ENCODE data around the gene PDX1.

Gene PDX1

GRCh38 chr13:27923794-27924528 lies 4.2 kb downstream of the PDX1 start:
- H3K27ac ChIP-seq: no peak overlapping the region
- TF ChIP-seq ZFX (IDR thresholded peaks at IDR 0.05): no peak

DNA sequence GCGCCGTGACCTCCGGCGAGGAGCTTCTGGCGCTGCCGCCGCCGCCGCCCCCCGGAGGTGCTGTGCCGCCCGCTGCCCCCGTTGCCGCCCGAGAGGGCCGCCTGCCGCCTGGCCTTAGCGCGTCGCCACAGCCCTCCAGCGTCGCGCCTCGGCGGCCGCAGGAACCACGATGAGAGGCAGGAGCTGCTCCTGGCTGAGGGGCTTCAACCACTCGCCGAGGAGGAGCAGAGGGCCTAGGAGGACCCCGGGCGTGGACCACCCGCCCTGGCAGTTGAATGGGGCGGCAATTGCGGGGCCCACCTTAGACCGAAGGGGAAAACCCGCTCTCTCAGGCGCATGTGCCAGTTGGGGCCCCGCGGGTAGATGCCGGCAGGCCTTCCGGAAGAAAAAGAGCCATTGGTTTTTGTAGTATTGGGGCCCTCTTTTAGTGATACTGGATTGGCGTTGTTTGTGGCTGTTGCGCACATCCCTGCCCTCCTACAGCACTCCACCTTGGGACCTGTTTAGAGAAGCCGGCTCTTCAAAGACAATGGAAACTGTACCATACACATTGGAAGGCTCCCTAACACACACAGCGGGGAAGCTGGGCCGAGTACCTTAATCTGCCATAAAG lies 4.8 kb downstream of the PDX1 start:
- H3K27ac ChIP-seq: no peak overlapping the region
- no peak for TF ChIP-seq ZFX (IDR thresholded peaks at IDR 0.05)
- TF ChIP-seq CTCF (conservative IDR thresholded peaks at IDR 0.05): no peak

- TF ChIP-seq CTCF (conservative IDR thresholded peaks at IDR 0.05) (no peak), ZFX (IDR thresholded peaks at IDR 0.05) (no peak)
- no peak overlapping the region for H3K27ac ChIP-seq
Measured at GRCh38 chr13:27925220-27925991, 5.6 kb downstream of the PDX1 start.

DNA sequence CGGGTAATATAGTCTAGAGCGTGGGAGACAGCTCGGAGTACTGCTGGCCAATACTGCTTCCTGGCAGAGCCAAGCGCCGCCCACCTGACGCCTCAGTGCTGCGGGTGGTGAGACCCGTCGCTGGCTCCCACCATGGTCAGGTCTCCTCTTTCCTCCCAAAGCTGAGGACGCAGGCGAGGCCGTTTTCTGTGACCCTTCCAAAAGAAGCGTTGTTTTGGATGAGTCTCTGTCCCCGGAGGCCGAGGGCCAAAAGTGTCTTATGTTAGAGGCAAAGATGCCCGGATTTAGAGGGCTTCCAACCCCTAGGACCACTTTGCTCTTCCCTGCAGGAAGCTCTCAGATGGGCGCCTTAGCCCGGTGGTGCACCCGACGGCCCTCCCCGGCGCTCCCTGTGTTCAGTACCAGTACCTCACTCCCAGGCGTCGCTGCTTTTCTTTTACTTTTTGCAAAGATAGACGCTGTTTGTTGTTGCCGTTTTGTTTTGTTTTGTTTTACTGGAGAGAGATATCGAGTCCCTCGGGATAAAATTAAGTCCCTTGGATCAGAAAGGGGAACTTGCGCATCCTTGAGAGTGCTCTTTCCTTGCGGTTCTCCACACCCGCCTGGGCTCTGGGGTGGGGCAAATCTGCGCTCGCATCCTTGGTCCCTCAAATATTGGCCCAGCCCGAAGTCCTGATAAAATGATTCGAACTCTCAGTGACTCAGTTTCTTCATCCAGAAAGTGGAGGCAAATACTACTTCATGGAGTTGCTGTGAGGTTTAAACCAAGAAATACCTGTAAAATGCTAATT lies 7.0 kb downstream of the PDX1 start:
- no peak for TF ChIP-seq ZFX (IDR thresholded peaks at IDR 0.05)
- TF ChIP-seq CTCF (conservative IDR thresholded peaks at IDR 0.05): no peak
- no peak overlapping the region for H3K27ac ChIP-seq

GRCh38 chr13:27927444-27928352 lies 7.9 kb downstream of the PDX1 start:
- TF ChIP-seq ZFX (IDR thresholded peaks at IDR 0.05) (no peak), CTCF (conservative IDR thresholded peaks at IDR 0.05) (no peak)
- no peak overlapping the region for H3K27ac ChIP-seq

DNA sequence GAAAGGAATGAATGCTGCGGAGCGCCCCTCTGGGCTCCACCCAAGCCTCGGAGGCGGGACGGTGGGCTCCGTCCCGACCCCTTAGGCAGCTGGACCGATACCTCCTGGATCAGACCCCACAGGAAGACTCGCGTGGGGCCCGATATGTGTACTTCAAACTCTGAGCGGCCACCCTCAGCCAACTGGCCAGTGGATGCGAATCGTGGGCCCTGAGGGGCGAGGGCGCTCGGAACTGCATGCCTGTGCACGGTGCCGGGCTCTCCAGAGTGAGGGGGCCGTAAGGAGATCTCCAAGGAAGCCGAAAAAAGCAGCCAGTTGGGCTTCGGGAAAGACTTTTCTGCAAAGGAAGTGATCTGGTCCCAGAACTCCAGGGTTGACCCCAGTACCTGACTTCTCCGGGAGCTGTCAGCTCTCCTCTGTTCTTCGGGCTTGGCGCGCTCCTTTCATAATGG lies 8.6 kb downstream of the PDX1 start:
- TF ChIP-seq ZFX (IDR thresholded peaks at IDR 0.05) (no peak), CTCF (conservative IDR thresholded peaks at IDR 0.05) (no peak)

More for the DNA sequence above, 8.6 kb downstream of the PDX1 start:
- H3K27ac ChIP-seq: no peak overlapping the region
